GM12878 (cell line): Measurements from ENCODE around the gene RADIL. TPM values are rescaled to one million over a fixed set of nuclear protein-coding genes. Genes with fewer than 3 reads are reported as not detected.

Experiments used
- ATAC-seq: fragments of 200-7000 bp; cut with Tn5 transposase; 3 replicates; pipeline ENCODE4 v1.9.1; 2020; ENCODE audit warnings: mild to moderate bottlenecking, moderate library complexity
- BruUV-seq: library from RNA; stranded (reverse); fragments of 400-500 nt; replicated peaks from 2 replicates; lab custom pipeline; 2021; lab: Mats Ljungman, UMichigan
- CTCF ChIA-PET: fragments of 300-600 bp; sonication (Branson Sonifier 250); formaldehyde crosslinking; extraction: SDS; loops from one replicate; lab custom pipeline; 2021; ENCODE audit warnings: inconsistent platforms; lab: Yijun Ruan, JAX
- POLR2A ChIA-PET: fragments of 350-600 bp; formaldehyde crosslinking; extraction: SDS; loops from one replicate; lab custom pipeline; 2021; ENCODE audit warnings: inconsistent platforms; lab: Charles Lee
- RAD21 ChIA-PET: fragments of 300-600 bp; sonication (Branson Sonifier 250); formaldehyde crosslinking; loops from one replicate; lab custom pipeline; 2023; ENCODE audit warnings: antibody characterized with exemption; ENCODE audit not compliant: unreplicated experiment; lab: Charles Lee
- SMC1A ChIA-PET: fragments of 300-600 bp; sonication (Branson Sonifier 250); formaldehyde crosslinking; loops from one replicate; lab custom pipeline; 2023; ENCODE audit not compliant: unreplicated experiment, uncharacterized antibody; lab: Charles Lee
- DNase-seq: peaks from one replicate; pipeline ENCODE4 v3.0.0-alpha.2; 2011; ENCODE audit warnings: low read depth, low spot score
- FAIRE-seq: peaks from 3 replicates; lab custom pipeline; 2011; peaks lifted over from hg19 to GRCh38; lab: Jason Lieb, UNC
- H2AFZ ChIP-seq: 2 replicates; pipeline ENCODE4 v1.6.0; 2011; ENCODE audit warnings: low read depth, low read length, control low read depth; ENCODE audit not compliant: control insufficient read depth
- H3K27ac ChIP-seq: 2 replicates; pipeline ENCODE4 v1.5.1; 2011; ENCODE audit warnings: control low read depth; ENCODE audit not compliant: control insufficient read depth, insufficient read depth
- H3K27me3 ChIP-seq, 2 experiments: replicated peaks in 1 of 2; 2 replicates each; pipeline versions ENCODE4 v1.6.0 to v1.6.1; 2011; ENCODE audit warnings: low read length in 1 of 2; ENCODE audit not compliant: control insufficient read depth in 2 of 2, insufficient read depth in 2 of 2
- H3K36me3 ChIP-seq, 2 experiments: 2 replicates each; pipeline ENCODE4 v1.5.1; 2011; ENCODE audit warnings: low read length in 1 of 2; ENCODE audit not compliant: control insufficient read depth in 2 of 2, insufficient read depth in 2 of 2
- H3K4me1 ChIP-seq: 2 replicates; pipeline ENCODE4 v1.6.1; 2011; ENCODE audit warnings: mild to moderate bottlenecking, low read length, moderate library complexity, mixed read lengths; ENCODE audit not compliant: control insufficient read depth, insufficient read depth
- H3K4me2 ChIP-seq: 2 replicates; pipeline ENCODE4 v1.6.0; 2011; ENCODE audit warnings: control low read depth; ENCODE audit not compliant: control insufficient read depth, insufficient read depth
- H3K4me3 ChIP-seq: fragments of 200-600 bp; sonication (generic); 2 replicates; pipeline ENCODE4 v1.5.1; 2016
- H3K79me2 ChIP-seq: 2 replicates; pipeline ENCODE4 v1.6.0; 2011; ENCODE audit warnings: low read length; ENCODE audit not compliant: control insufficient read depth, insufficient read depth
- H3K9ac ChIP-seq: 2 replicates; pipeline ENCODE4 v1.8.0; 2011; ENCODE audit warnings: low read length, control low read depth, mixed read lengths; ENCODE audit not compliant: control insufficient read depth, insufficient read depth
- H3K9me3 ChIP-seq: replicated peaks from 3 replicates; pipeline ENCODE4 v1.5.1; 2011; ENCODE audit warnings: mild to moderate bottlenecking, low read length; ENCODE audit not compliant: control insufficient read depth, insufficient read depth
- H4K20me1 ChIP-seq: 2 replicates; pipeline ENCODE4 v1.6.0; 2011; ENCODE audit not compliant: control insufficient read depth, insufficient read depth
- ATF3 ChIP-seq: IDR thresholded peaks from 2 replicates; pipeline ENCODE4 v1.6.1; 2011; ENCODE audit warnings: low read depth, mild to moderate bottlenecking, low read length, moderate library complexity, borderline replicate concordance; ENCODE audit errors: extremely low read depth
- BCL3 ChIP-seq: IDR thresholded peaks from 2 replicates; pipeline ENCODE4 v1.6.1; 2011; ENCODE audit warnings: borderline replicate concordance, low read depth, mild to moderate bottlenecking, moderate library complexity, low read length; ENCODE audit not compliant: insufficient read depth, poor library complexity, severe bottlenecking
- BHLHE40 ChIP-seq, 2 experiments: fragments of 450-650 bp in 1 of 2; IDR thresholded peaks; 2 replicates each; pipeline ENCODE4 v1.6.1; 2011 to 2017; ENCODE audit warnings: low read depth in 2 of 2, borderline replicate concordance in 1 of 2, improper control_type of control experiment in 1 of 2, low read length in 1 of 2, mild to moderate bottlenecking in 1 of 2
- EP300 ChIP-seq, 2 experiments: fragments of 150-350 bp in 1 of 2; IDR thresholded peaks; 2 replicates each; pipeline ENCODE4 v1.6.1; 2011 to 2012; ENCODE audit warnings: low read depth in 2 of 2, low read length in 2 of 2, borderline replicate concordance in 1 of 2, improper control_type of control experiment in 1 of 2, inconsistent platforms in 1 of 2; ENCODE audit not compliant: control insufficient read depth in 1 of 2
- HSF1 ChIP-seq: fragments of 150-350 bp; IDR thresholded peaks from 2 replicates; pipeline ENCODE4 v1.6.1; 2014; ENCODE audit warnings: mild to moderate bottlenecking, low read depth, low read length
- IRF3 ChIP-seq: fragments of 450-650 bp; IDR thresholded peaks from 2 replicates; pipeline ENCODE4 v1.6.1; 2014; ENCODE audit warnings: mild to moderate bottlenecking
- JUNB ChIP-seq: IDR thresholded peaks from 2 replicates; pipeline ENCODE4 v1.6.1; 2016; ENCODE audit warnings: antibody characterized with exemption, mild to moderate bottlenecking
- LARP7 ChIP-seq: fragments of 450-650 bp; IDR thresholded peaks from 2 replicates; pipeline ENCODE4 v1.6.1; 2017; ENCODE audit warnings: mild to moderate bottlenecking
- MXI1 ChIP-seq: fragments of 150-350 bp; IDR thresholded peaks from 2 replicates; pipeline ENCODE4 v1.6.1; 2011; ENCODE audit warnings: low read depth, mild to moderate bottlenecking, inconsistent platforms, low read length, improper control_type of control experiment
- NFIC ChIP-seq: IDR thresholded peaks from 2 replicates; pipeline ENCODE4 v1.6.1; 2012; ENCODE audit warnings: low read depth, mild to moderate bottlenecking, inconsistent platforms, low read length, moderate library complexity
- NFYB ChIP-seq: IDR thresholded peaks from 2 replicates; pipeline ENCODE4 v1.6.1; 2011; ENCODE audit warnings: low read depth, mild to moderate bottlenecking, low read length, improper control_type of control experiment, moderate library complexity; ENCODE audit not compliant: insufficient read depth
- RAD51 ChIP-seq: fragments of 450-650 bp; IDR thresholded peaks from 2 replicates; pipeline ENCODE4 v1.6.1; 2016; ENCODE audit warnings: moderate library complexity, mild to moderate bottlenecking, inconsistent platforms
- RBBP5 ChIP-seq: fragments of 200-600 bp; sonication (generic); conservative IDR thresholded peaks from 2 replicates; pipeline ENCODE4 v1.6.1; 2016
- RELB ChIP-seq: fragments of 450-650 bp; IDR thresholded peaks from 2 replicates; pipeline ENCODE4 v1.6.1; 2017; ENCODE audit warnings: low read depth, mild to moderate bottlenecking, moderate library complexity
- SUPT20H ChIP-seq: IDR thresholded peaks from 2 replicates; pipeline ENCODE4 v1.6.1; 2011; ENCODE audit warnings: low read depth, mild to moderate bottlenecking, low read length, moderate library complexity, borderline replicate concordance; ENCODE audit not compliant: control insufficient read depth
- ZNF207 ChIP-seq: fragments of 450-650 bp; IDR thresholded peaks from 2 replicates; pipeline ENCODE4 v1.6.1; 2014; ENCODE audit warnings: antibody characterized with exemption, mild to moderate bottlenecking, borderline replicate concordance
- WGBS: methylation state at CpG from one replicate; pipeline ENCODE4 v1.1.6; 2016; ENCODE audit warnings: low lambda C conversion rate; ENCODE audit not compliant: insufficient replicate concordance, insufficient coverage; ENCODE audit errors: missing lambda C conversion rate; 5-methylcytosine and 5-hydroxymethylcytosine counted together
- in situ Hi-C: fragments of 300-500 bp; cut with MboI; formaldehyde crosslinking; loops from 9 replicates; pipeline ENCODE4 v1.14.3; 2018; ENCODE audit warnings: mixed read lengths
- intact Hi-C: fragments of 100-400 bp; cut with micrococcal nuclease; formaldehyde crosslinking; loops from one replicate; pipeline ENCODE4 v1.14.2; 2022; ENCODE audit not compliant: unreplicated experiment
- polyA plus RNA-seq, 11 experiments: library from polyadenylated mRNA; depleted of rRNA in 4 of 11; unstranded in 6 of 11; stranded (reverse) in 5 of 11; fragments of >200 nt; fragmentation: Nextera tagmentation in 4 of 11; fragmentation: Illumina TruSeq in 1 of 11; extraction: Ambion mirVana in 4 of 11; extraction: Trizol in 1 of 11; gene quantifications; 1 replicate in 1 of 11; 2 replicates in 10 of 11; pipeline versions ENCODE4 v1.2.1 to v1.2.3, GENCODE V29; 2011 to 2016; ENCODE audit warnings: inconsistent platforms in 2 of 11, missing spikeins in 2 of 11, low read depth in 1 of 11
- total RNA-seq, 4 experiments: library from RNA; depleted of rRNA in 3 of 4; stranded (reverse); fragments of >200 nt in 3 of 4; fragmentation: Illumina TruSeq in 1 of 4; extraction: Trizol in 1 of 4; gene quantifications; 2 replicates each; pipeline versions ENCODE4 v1.2.1 to v1.2.3, GENCODE V29; 2013 to 2021

Gene RADIL
- total and polyA plus RNA-seq, 10 of the 15 experiments (the other 5 are each of a cell fraction or from before 2014, with no cell fraction given): 0.05 to 0.06 TPM; not detected in 8

DNA sequence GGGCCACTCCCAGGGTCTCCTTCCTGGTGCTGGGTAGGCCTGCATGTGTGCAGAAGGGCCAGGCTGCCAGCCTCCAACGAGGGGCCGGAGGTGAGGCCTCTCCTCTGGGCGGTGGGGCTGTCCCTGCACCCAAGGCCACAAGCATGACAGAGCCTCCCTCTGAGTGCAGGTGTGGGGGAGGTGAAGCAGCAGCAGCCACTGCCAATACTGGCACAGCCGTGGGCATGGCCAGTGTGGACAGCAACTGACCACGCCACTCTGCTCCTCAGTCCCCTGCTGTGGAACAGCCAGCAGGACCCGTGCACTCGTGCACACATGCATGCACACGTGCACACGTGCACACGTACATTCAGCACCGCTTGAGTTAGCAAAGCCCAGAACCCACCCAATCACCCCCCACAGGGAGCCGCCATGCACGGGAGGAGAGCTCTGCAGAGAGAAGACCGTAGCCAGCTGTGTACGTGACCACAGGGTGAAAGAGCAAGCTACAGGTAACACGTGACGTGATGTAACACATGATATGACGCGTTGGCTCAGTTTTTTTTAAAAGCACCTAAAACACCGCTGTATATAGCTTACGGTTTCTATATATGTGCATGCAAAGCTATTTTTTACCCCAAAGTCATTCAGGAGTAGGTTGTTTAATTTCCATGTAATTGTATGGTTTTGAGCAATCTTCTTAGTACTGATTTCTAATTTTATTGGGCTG is 44.7 kb downstream of the RADIL start:
- CTCF ChIA-PET: no interaction called here
- TF ChIP-seq RAD51: no peak
- TF ChIP-seq LARP7: no peak
- TF ChIP-seq NFYB: no peak
- no peak for TF ChIP-seq MXI1
- TF ChIP-seq ATF3: no peak
- TF ChIP-seq JUNB: no peak
- TF ChIP-seq BHLHE40 (IDR thresholded peaks at IDR 0.05; ENCODE audit: borderline replicate concordance in 1 of 2, low read depth in 2 of 2, low read length in 1 of 2): no peak
- TF ChIP-seq RBBP5: no peak
- no peak for TF ChIP-seq HSF1
- no peak for TF ChIP-seq RELB
- TF ChIP-seq EP300 (IDR thresholded peaks at IDR 0.05; ENCODE audit: borderline replicate concordance in 1 of 2, control insufficient read depth in 1 of 2, low read depth in 2 of 2, low read length in 2 of 2): no peak
- no peak for TF ChIP-seq ZNF207
- TF ChIP-seq NFIC: no peak
- TF ChIP-seq BCL3: no peak
- no peak for TF ChIP-seq IRF3
- no peak for TF ChIP-seq SUPT20H
- Histone ChIP-seq H3K27ac (no peak overlapping the region), H3K36me3 (no peaks in the 10 kb centered on the region), H3K9me3 (no peaks in the 10 kb centered on the region), H3K4me2 (no peak overlapping the region), H3K4me1 (no peaks in the 10 kb centered on the region), H4K20me1 (no peaks in the 10 kb centered on the region), H3K9ac (no peak overlapping the region), H3K79me2 (no peaks in the 10 kb centered on the region), H2AFZ (no peak overlapping the region), H3K27me3 (no peaks in the 10 kb centered on the region; a peak in 1 of 4 replicates), H3K4me3 (no peak overlapping the region)
- in situ Hi-C loops (no loop called here), intact Hi-C loops (no loop called here)
- DNase-seq: no peak
- POLR2A ChIA-PET: no interaction called here
- no peak for ATAC-seq
- WGBS: 40% methylated on average over 21 of the region's 21 CpGs
- SMC1A ChIA-PET: no interaction called here
- RAD21 ChIA-PET: interaction anchor here (0.5 kb wide), 1 partner anchor 242 kb away, joined by 3 read pairs; no protein-coding TSS in a partner anchor
- no peak for FAIRE-seq
- no TSS peak for BruUV-seq
